BLaER1 treated with 17β-estradiol and CSF1 and Interleukin-3, amounts not matched to agents 10 nM and 100 nM (cell line): Measurements from ENCODE around the gene DTX1.

Source experiments
- H3K27ac ChIP-seq, 11 experiments: shearing (Covaris generic); formaldehyde crosslinking; 2 replicates each; pipeline ENCODE4 v1.8.1; 2022
- H3K27me3 ChIP-seq, 11 experiments: shearing (Covaris generic); formaldehyde crosslinking; 2 replicates each; pipeline ENCODE4 v1.8.1; 2022
- H3K36me3 ChIP-seq, 11 experiments: shearing (Covaris generic); formaldehyde crosslinking; 2 replicates each; pipeline ENCODE4 v1.8.1; 2022
- H3K4me1 ChIP-seq, 10 experiments: shearing (Covaris generic); formaldehyde crosslinking; 2 replicates each; pipeline ENCODE4 v1.8.1; 2022
- H3K4me2 ChIP-seq, 11 experiments: shearing (Covaris generic); formaldehyde crosslinking; 2 replicates each; pipeline ENCODE4 v1.8.1; 2022
- H3K4me3 ChIP-seq, 10 experiments: shearing (Covaris generic); formaldehyde crosslinking; 2 replicates each; pipeline ENCODE4 v1.8.1; 2022
- H3K9ac ChIP-seq, 11 experiments: shearing (Covaris generic); formaldehyde crosslinking; 2 replicates each; pipeline ENCODE4 v1.8.1; 2022
- H3K9me3 ChIP-seq, 11 experiments: shearing (Covaris generic); formaldehyde crosslinking; replicated peaks in 1 of 11; 2 replicates each; pipeline ENCODE4 v1.8.1; 2022
- H4K20me1 ChIP-seq, 11 experiments: shearing (Covaris generic); formaldehyde crosslinking; 2 replicates each; pipeline ENCODE4 v1.8.1; 2022
- Cebpa-rat ChIP-seq, 11 experiments: shearing (Covaris generic); IDR thresholded peaks; 2 replicates each; pipeline ENCODE4 v1.8.1; 2022

Gene DTX1

DNA sequence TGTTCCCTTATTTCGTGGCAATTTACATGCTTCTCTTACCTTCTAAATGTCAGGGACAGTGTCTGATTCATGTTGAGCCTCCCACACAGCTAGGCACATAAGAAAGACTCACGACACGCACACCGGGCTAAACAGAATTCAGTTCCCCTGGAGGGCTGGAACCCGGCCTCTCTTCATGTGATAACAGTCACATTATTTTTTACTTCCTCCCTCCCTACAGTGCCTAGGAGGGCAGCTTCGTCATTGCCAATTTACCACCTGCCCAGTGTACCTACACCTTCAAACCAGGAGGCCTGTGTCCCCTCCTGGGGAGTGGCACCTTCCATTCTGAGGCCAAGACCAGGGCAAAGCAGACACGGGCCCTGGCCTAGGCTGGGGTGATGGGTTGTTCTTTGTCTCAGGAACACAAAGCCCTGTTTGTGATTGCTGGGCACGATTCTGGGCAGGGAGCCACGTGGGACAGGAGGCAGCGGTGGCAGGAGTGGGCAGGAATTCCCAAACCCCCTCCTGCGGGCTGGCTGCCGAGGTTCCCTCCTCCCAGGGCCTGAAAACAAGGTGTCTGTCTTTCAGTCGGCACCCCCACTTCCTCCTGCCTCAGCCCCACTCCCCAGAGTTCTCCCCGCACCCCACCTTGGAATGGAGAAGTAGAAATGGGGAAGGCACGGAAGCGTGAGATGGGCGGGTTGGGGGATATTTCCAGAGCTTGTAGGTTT lies 85.8 kb downstream of the DTX1 start:
- Histone ChIP-seq H3K9me3 (peaks cover 0 to 8% (median 3%) of the 10 kb centered on the region in 11 experiments; a peak in 7 of 22 replicates), H3K27me3 (no peaks in the 10 kb centered on the region), H3K4me1 (peaks cover 38 to 59% (median 43%) of the 10 kb centered on the region in 10 experiments), H3K4me3 (no peak overlapping the region), H3K27ac (peak overlapping the region in 9 of 11 experiments; percentile 26 to 84 (median 65); a peak in 14 of 22 replicates), H3K9ac (peak overlapping the region in 4 of 11 experiments; percentile 61 to 70 (median 65); a peak in 9 of 22 replicates), H4K20me1 (no peaks in the 10 kb centered on the region), H3K36me3 (no peaks in the 10 kb centered on the region), H3K4me2 (peak overlapping the region; percentile 35 to 77 (median 61))
- no peak for TF ChIP-seq Cebpa-rat (IDR thresholded peaks at IDR 0.05)

DNA sequence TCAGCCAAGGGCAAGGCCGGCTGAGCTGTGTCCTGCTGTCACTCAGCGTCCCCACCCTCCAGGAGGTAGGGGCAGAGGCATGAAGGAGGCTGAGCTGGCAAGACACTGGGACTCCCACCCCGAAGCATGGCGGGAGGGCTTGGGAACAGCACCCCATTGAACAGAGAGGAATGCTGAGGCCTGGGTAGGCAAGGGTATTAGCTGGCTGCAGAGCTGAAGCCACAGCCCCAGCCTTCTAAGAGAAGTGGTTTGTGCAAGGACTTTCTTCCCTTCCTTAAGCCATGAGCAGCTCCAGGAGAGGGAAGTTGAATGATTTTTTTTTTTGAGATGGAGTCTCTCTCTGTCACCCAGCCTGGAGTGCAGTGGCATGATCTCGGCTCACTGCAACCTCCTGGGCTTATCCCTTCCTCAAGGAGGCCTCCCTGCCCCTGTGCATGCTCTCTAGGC lies 86.4 kb downstream of the DTX1 start:
- H3K4me3 ChIP-seq, result no peak overlapping the region
- no peak for TF ChIP-seq Cebpa-rat (IDR thresholded peaks at IDR 0.05)
- H3K9ac ChIP-seq, result peak overlapping the region in 3 of 11 experiments; percentile 61 to 66 (median 64); a peak in 5 of 22 replicates
- H3K4me2 ChIP-seq, result peak overlapping the region; percentile 35 to 77 (median 61); a peak in 21 of 22 replicates
- peaks cover 35 to 54% (median 37%) of the 10 kb centered on the region in 10 experiments for H3K4me1 ChIP-seq
- peaks cover 0 to 9% (median 3%) of the 10 kb centered on the region in 11 experiments; a peak in 7 of 22 replicates for H3K9me3 ChIP-seq
- H3K36me3 ChIP-seq, result no peaks in the 10 kb centered on the region
- peak overlapping the region in 6 of 11 experiments; percentile 29 to 84 (median 71); a peak in 10 of 22 replicates for H3K27ac ChIP-seq
- H3K27me3 ChIP-seq, result no peaks in the 10 kb centered on the region
- H4K20me1 ChIP-seq, result no peaks in the 10 kb centered on the region

DNA sequence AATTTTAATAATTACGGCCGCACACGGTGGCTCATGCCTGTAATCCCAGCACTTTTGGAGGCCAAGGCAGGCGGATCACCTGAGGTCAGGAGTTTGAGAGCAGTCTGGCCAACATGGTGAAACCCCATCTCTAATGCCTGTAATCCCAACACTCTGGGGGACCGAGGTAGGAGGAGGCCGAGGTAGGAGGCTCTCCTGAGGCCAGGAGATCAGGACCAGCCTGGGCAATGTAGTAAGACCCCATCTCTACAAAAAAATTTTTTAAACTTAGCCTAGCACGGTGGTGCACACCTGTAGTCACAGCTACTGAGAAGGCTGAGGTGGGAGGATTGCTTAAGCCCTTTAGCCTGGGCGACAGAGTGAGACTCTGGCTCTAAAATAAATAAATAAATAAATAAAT lies 87.4 kb downstream of the DTX1 start:
- Histone ChIP-seq H3K4me2 (0 out of 22 replicates have a peak overlapping the region, but pooled peaks of 1 of the 11 experiments have one; percentile 77), H3K27ac (no peak overlapping the region), H3K9ac (no peak overlapping the region), H3K4me3 (no peak overlapping the region), H4K20me1 (no peaks in the 10 kb centered on the region), H3K4me1 (peaks cover 29 to 46% (median 35%) of the 10 kb centered on the region in 10 experiments), H3K36me3 (no peaks in the 10 kb centered on the region), H3K27me3 (no peaks in the 10 kb centered on the region), H3K9me3 (peaks cover 0 to 9% (median 3%) of the 10 kb centered on the region in 11 experiments; a peak in 7 of 22 replicates)
- TF ChIP-seq Cebpa-rat (IDR thresholded peaks at IDR 0.05), result no peak

DNA sequence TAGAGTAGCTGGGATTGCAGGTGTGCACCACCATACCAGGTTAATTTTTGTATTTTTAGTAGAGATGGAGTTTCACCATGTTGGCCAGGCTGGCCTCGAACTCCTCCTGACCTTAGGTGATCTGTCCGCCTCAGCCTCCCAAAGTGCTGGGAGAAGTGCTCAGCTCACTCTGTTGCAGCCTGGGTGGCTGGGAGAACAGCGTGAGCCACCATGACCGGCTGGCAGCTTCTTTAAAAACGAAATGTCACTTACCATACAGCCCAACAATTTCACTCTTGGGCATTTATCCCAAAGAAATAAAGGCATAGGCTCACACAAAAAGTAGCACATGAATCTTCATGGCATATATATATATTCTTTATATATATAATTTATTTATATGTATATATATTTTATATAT lies 88.3 kb downstream of the DTX1 start:
- H3K27ac ChIP-seq, result no peak overlapping the region
- no peaks in the 10 kb centered on the region for H3K36me3 ChIP-seq
- H3K9ac ChIP-seq, result no peak overlapping the region
- no peak overlapping the region for H3K4me2 ChIP-seq
- H3K4me3 ChIP-seq, result no peak overlapping the region
- H3K4me1 ChIP-seq, result peaks cover 36 to 49% (median 40%) of the 10 kb centered on the region in 10 experiments
- H3K9me3 ChIP-seq, result peaks cover 0 to 9% (median 3%) of the 10 kb centered on the region in 11 experiments; a peak in 7 of 22 replicates
- TF ChIP-seq Cebpa-rat (IDR thresholded peaks at IDR 0.05), result no peak
- no peaks in the 10 kb centered on the region; a peak in 1 of 22 replicates for H4K20me1 ChIP-seq
- H3K27me3 ChIP-seq, result no peaks in the 10 kb centered on the region

DNA sequence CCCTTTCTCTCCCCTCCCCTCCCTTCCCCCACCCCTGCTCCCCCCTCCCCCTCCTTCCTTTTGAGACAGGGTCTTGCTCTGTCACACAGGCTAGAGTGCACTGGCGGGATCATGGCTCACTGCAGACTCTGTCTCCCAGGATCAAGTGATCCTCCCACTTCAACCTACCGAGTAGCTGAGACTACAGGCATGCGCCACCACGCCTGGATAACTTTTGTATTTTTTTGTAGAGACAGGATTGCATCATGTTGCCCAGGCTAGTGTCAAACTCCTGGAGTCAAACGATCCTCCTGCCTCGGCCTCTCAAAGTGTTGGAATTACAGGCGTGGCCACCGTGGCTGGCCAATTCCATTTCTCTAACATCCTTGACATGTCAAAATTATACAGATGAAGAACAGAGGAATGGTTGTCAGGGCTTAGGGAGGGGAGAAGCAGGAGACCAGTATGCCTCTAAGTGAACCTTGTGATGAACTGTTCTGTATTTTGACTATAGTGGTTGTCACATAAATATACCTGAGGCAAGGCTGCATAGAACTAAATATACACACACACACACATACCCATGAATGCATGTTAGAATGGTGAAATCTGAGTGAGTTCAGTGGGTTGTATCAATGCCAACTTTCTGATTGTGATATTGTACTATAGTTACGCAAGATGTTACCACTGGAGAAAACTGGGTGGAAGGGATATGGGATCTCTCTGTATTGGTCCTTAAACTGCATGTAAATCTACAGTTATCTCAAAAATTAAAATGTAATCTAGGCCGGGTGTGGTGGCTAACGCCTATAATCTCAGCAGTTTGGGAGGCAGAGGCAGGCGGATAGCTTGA lies 89.4 kb downstream of the DTX1 start:
- H3K4me2 ChIP-seq, result no peak overlapping the region; a peak in 2 of 22 replicates
- TF ChIP-seq Cebpa-rat (IDR thresholded peaks at IDR 0.05), result peak in 2 of 11 experiments; percentile 12 to 38; a peak in 1 of 22 replicates
- H3K9ac ChIP-seq, result no peak overlapping the region
- H4K20me1 ChIP-seq, result no peaks in the 10 kb centered on the region; a peak in 1 of 22 replicates
- peaks cover 0 to 9% (median 3%) of the 10 kb centered on the region in 11 experiments; a peak in 7 of 22 replicates for H3K9me3 ChIP-seq
- H3K4me3 ChIP-seq, result no peak overlapping the region
- H3K4me1 ChIP-seq, result peaks cover 35 to 50% (median 40%) of the 10 kb centered on the region in 10 experiments
- H3K27me3 ChIP-seq, result peaks cover 0 to 6% (median 0%) of the 10 kb centered on the region in 11 experiments; a peak in 3 of 22 replicates
- no peak overlapping the region for H3K27ac ChIP-seq
- H3K36me3 ChIP-seq, result no peaks in the 10 kb centered on the region

DNA sequence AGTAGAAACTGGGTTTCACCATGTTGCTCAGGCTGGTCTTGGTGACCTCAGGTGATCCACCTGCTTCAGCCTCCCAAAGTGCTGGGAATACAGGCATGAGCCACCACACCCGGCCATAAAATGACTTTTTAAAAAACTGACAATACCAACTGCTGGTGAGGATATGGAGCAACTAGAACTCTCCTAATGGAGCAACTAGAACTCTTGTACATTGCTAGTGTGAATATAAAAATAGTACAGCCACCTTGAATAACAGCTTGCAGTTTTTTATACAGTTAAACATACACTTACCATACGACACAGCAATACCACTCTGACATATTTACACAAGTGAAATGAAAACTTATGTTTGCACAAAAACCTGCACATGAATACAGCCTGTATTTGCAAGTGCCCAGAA lies 90.5 kb downstream of the DTX1 start:
- H3K9ac ChIP-seq, result no peak overlapping the region
- TF ChIP-seq Cebpa-rat (IDR thresholded peaks at IDR 0.05), result no peak
- peaks cover 0 to 5% (median 0%) of the 10 kb centered on the region in 11 experiments; a peak in 1 of 22 replicates for H4K20me1 ChIP-seq
- peaks cover 5 to 16% (median 9%) of the 10 kb centered on the region in 11 experiments for H3K27me3 ChIP-seq
- H3K4me3 ChIP-seq, result no peak overlapping the region
- peaks cover 24 to 43% (median 32%) of the 10 kb centered on the region in 10 experiments for H3K4me1 ChIP-seq
- peaks cover 0 to 9% (median 3%) of the 10 kb centered on the region in 11 experiments; a peak in 7 of 22 replicates for H3K9me3 ChIP-seq
- H3K4me2 ChIP-seq, result no peak overlapping the region
- no peaks in the 10 kb centered on the region for H3K36me3 ChIP-seq
- H3K27ac ChIP-seq, result no peak overlapping the region
